Mesothelial cell of epicardium (in vitro differentiated cells): ENCODE results near the gene GIPC3. TPM values are rescaled to one million over a fixed set of nuclear protein-coding genes. Genes with fewer than 3 reads are reported as not detected.

ENCODE experiments used
- DNase-seq, 2 experiments: peaks; one replicate each; pipeline ENCODE4 v3.0.0; 2021; ENCODE audit warnings: low spot score in 2 of 2; ENCODE audit not compliant: unreplicated experiment in 2 of 2
- H3K27ac Mint-ChIP-seq: 2 replicates; pipeline ENCODE4 v1.8.0; 2021; ENCODE audit warnings: mixed read lengths
- H3K27me3 Mint-ChIP-seq: 2 replicates; pipeline ENCODE4 v1.8.0; 2021; ENCODE audit warnings: low read depth, mixed read lengths
- H3K36me3 Mint-ChIP-seq: 2 replicates; pipeline ENCODE4 v1.8.0; 2021; ENCODE audit warnings: mixed read lengths
- H3K4me1 Mint-ChIP-seq: 2 replicates; pipeline ENCODE4 v1.8.0; 2021; ENCODE audit warnings: mixed read lengths
- H3K4me3 Mint-ChIP-seq: 2 replicates; pipeline ENCODE4 v1.8.0; 2021; ENCODE audit warnings: mild to moderate bottlenecking, moderate library complexity, mixed read lengths
- H3K9me3 Mint-ChIP-seq: 2 replicates; pipeline ENCODE4 v1.8.0; 2021; ENCODE audit warnings: mixed read lengths
- total RNA-seq: library from RNA; stranded (reverse); gene quantifications from 3 replicates; pipeline ENCODE4 v1.2.1, GENCODE V29; 2021
- TF ChIP-seq, protein P1 (sequence below): fragments of 200-600 bp; sonication (generic); IDR thresholded peaks from one replicate; pipeline ENCODE4 v1.5.0; 2021; ENCODE audit warnings: antibody characterized with exemption; ENCODE audit not compliant: unreplicated experiment

GIPC3 gene
- total RNA-seq, 1 donor from 2014 or later, result 0.07 TPM

DNA sequence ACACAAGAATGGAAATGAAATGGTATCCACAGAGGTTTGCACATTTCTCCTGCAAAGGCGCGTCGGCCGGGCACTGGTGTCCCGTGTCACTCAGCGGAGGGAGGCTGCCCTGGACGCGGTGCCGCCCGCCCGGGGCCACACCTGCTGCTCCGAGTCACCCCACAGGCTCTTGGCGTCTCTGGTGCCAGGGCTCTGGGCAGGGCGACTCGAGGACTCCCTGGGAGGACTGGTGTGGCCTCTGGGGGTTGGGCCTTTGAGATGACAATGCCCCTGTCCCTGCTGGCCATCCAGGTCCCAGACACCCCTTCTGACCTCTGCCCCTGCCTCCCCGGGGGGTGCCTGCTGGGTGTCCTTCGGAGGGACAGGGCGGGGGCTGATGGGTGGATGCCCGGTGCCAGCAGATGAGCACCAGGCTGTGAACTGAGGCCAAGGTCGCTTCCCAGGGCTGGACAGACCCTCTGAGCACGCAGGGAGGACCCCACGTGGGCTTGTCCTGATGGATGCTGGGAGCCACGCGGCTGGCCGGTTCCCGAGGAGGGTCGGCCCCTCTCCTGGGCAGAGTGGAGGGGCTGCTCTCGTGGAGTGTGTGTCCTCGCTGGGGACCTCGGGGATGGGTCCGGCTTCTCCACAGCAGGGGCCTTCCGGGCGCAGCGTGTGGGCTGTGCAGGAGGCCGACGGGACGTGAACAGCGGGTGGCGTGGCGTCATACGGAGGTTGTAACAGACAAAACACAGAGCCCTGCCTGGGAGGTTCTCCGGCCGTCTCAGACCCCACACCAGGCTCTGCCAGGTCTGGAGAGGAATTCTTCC, 46.0 kb downstream of the GIPC3 start:
- no peaks in the 10 kb centered on the region for H3K9me3 Mint-ChIP-seq
- DNase-seq, result no peak
- H3K27ac Mint-ChIP-seq, result no peak overlapping the region
- H3K4me1 Mint-ChIP-seq, result peaks cover 8% of the 10 kb centered on the region
- no peak overlapping the region for H3K4me3 Mint-ChIP-seq
- TF ChIP-seq, protein P1, sequence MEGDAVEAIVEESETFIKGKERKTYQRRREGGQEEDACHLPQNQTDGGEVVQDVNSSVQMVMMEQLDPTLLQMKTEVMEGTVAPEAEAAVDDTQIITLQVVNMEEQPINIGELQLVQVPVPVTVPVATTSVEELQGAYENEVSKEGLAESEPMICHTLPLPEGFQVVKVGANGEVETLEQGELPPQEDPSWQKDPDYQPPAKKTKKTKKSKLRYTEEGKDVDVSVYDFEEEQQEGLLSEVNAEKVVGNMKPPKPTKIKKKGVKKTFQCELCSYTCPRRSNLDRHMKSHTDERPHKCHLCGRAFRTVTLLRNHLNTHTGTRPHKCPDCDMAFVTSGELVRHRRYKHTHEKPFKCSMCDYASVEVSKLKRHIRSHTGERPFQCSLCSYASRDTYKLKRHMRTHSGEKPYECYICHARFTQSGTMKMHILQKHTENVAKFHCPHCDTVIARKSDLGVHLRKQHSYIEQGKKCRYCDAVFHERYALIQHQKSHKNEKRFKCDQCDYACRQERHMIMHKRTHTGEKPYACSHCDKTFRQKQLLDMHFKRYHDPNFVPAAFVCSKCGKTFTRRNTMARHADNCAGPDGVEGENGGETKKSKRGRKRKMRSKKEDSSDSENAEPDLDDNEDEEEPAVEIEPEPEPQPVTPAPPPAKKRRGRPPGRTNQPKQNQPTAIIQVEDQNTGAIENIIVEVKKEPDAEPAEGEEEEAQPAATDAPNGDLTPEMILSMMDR, result no peak
- H3K36me3 Mint-ChIP-seq, result peaks cover 2% of the 10 kb centered on the region
- H3K27me3 Mint-ChIP-seq, result no peaks in the 10 kb centered on the region

DNA sequence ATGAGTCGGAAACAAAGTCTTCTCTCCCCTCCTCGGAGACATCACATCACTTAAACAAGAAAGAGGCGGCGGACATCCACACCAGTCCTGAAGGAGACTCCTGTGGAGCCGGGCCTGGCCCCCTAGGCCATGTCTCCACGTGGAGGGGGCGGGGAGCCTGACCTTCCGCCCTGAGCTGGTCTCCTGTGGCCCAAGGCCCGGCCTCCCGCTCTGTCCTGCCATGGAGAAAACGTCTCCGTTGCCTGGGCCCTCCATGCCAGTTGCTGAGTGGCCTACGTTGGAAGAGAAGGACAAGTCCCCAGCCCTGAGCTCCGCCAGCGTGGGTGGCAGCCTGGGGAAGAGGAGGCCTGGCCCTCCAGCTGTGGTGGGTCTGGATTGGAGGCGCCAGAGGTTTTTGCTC, 46.8 kb downstream of the GIPC3 start:
- Mint-ChIP-seq H3K9me3 (no peaks in the 10 kb centered on the region), H3K36me3 (peaks cover 2% of the 10 kb centered on the region), H3K4me1 (peaks cover 1% of the 10 kb centered on the region), H3K27ac (no peak overlapping the region), H3K4me3 (no peak overlapping the region), H3K27me3 (no peaks in the 10 kb centered on the region)
- TF ChIP-seq, protein P1, result no peak
- no peak for DNase-seq

DNA sequence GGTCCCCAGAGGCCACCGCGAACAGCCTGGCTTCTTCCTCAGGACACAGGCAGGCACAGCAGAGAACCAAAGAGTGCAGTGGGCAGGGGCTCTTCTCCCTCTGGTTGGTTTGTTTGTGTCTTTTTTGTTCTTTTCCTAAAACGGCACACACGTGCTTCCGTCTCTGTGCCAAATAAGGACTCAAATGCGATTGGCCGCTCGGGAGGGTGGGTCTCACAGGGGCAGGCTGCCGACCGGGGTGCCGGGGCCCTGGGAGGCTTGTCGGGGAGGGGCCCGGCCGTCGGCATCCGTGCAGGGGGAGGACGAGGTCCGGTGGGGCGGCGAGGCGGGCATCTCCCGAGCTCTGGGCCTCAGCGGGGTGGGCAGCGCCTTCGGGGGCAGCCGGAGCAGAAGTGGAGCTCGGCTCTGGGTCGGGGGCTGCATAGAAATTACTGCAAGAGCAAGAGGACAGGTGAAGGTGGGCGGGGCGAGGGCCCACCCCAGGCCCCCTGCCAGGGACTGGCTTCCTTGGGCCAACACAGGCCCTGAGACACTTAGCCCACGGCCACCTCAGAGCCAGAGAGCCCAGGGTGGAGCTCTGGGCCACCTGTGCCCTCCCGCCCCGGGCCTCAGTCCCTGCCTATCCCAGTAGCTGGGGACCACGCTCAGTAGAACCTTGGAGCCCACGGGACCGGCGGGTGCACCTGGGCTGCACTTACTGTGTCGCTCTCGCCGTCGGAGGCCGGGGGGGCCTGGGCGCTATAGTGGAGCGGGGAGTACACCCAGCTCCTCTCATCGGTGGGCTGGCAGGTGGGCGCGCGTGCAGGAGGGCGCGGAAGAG, 47.7 kb downstream of the GIPC3 start:
- no peaks in the 10 kb centered on the region for H3K4me1 Mint-ChIP-seq
- DNase-seq, result no peak
- H3K36me3 Mint-ChIP-seq, result peaks cover 2% of the 10 kb centered on the region
- H3K27ac Mint-ChIP-seq, result no peak overlapping the region
- TF ChIP-seq, protein P1, result no peak
- no peak overlapping the region for H3K4me3 Mint-ChIP-seq
- H3K27me3 Mint-ChIP-seq, result no peaks in the 10 kb centered on the region
- no peaks in the 10 kb centered on the region for H3K9me3 Mint-ChIP-seq

DNA sequence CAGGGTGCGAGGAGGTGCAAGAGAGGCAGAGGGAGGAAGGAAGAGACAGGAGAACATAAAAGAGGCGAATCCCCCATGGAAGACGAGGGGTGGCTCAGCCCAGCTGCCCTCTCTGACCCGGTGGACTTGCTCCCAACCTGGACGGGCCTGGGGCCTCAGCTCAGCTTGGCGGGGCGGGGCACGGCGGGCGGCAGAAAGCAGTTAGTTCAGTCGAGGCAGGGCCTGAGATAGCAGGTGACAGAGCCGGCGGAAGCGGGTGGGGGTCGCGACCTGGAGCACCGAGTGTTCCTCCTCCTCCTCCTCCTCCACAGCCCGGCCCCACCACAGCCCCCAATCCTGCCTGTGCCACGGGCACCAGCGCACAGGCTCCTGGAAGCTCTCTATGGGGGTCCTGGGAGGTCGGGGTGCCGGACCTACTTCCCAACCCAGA, 48.3 kb downstream of the GIPC3 start:
- Mint-ChIP-seq H3K27ac (no peak overlapping the region), H3K4me1 (no peaks in the 10 kb centered on the region), H3K4me3 (no peak overlapping the region), H3K27me3 (no peaks in the 10 kb centered on the region), H3K36me3 (peaks cover 4% of the 10 kb centered on the region), H3K9me3 (no peaks in the 10 kb centered on the region)
- no peak for DNase-seq
- TF ChIP-seq, protein P1, result no peak

DNA sequence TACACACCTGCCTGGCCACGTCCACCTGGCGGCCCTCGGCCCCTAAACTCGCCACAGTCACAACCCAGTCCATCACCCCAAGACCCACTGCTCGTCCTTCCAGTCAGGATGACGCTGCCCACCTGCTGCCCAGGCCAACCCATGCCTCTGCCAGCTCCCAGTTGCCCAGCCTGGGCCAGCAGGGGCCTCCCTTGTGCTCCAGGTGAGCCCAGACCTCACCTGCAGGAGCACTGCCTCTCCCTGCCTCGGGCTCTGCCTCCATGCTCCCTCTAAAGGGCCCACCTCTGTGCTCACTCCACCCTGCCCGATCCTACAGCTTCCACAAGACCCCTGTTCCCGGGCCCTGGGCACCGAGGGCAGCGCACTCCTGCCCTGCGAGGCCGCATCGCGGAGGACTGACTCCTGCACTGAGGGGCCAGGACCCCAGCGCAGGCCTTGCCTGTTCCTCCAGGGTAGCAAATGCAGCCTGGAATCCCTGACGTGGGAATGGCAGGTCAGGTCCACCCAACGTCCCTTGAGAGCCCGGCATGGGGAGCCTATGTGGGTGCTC, 49.3 kb downstream of the GIPC3 start:
- Mint-ChIP-seq H3K36me3 (peaks cover 5% of the 10 kb centered on the region), H3K4me3 (no peak overlapping the region), H3K9me3 (no peaks in the 10 kb centered on the region), H3K27me3 (no peaks in the 10 kb centered on the region), H3K4me1 (no peaks in the 10 kb centered on the region), H3K27ac (no peak overlapping the region)
- TF ChIP-seq, protein P1, result no peak
- DNase-seq, result no peak
